SK-N-SH treated with all-trans-retinoic acid at 6 μM for 48 hours (cell line): ENCODE data around the gene EID3.

Experiments used
- ARNTL ChIP-seq: fragments of 450-650 bp; formaldehyde crosslinking; IDR thresholded peaks from 2 replicates; pipeline ENCODE4 v1.5.0; 2020; ENCODE audit warnings: low read depth, mild to moderate bottlenecking, moderate library complexity, borderline replicate concordance
- PATZ1 ChIP-seq: fragments of 250-450 bp; sonication (Bioruptor Pico); IDR thresholded peaks from 2 replicates; pipeline ENCODE4 v1.8.0; 2020; ENCODE audit warnings: mild to moderate bottlenecking, moderate library complexity, borderline replicate concordance
- TCF4 ChIP-seq: fragments of 250-450 bp; sonication (Bioruptor Pico); IDR thresholded peaks from 2 replicates; pipeline ENCODE4 v1.8.0; 2021; ENCODE audit warnings: mild to moderate bottlenecking, moderate library complexity, borderline replicate concordance
- TSHZ2 ChIP-seq: fragments of 250-450 bp; sonication (Bioruptor Pico); IDR thresholded peaks from 2 replicates; pipeline ENCODE4 v1.5.0; 2020; ENCODE audit warnings: mild to moderate bottlenecking, moderate library complexity
- ZFP3 ChIP-seq: fragments of 250-450 bp; sonication (Bioruptor Pico); IDR thresholded peaks from 2 replicates; pipeline ENCODE4 v1.5.0; 2020; ENCODE audit warnings: mild to moderate bottlenecking, moderate library complexity

DNA sequence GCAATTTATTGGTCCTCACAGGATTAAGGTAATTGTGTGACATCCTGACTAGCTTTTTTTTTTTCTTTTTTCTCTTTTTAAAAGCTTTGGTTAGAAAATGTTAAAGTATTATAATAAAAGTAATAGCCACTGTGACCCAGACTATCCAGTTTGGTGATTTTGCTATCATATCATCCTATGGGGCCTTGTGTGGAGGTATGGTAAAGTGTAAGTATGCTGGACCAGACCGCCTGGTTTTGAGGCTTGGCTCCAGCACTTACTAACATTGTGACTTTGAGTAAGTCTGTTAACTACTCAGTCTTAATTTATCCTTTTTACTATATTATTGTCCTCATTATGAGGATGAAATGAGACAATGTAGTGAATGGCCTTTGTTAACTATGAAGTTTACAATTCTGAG, 15.5 kb downstream of the EID3 start:
- TF ChIP-seq PATZ1 (CRISPR knock-in tag) (no peak), TCF4 (no peak), ARNTL (CRISPR knock-in tag) (no peak), ZFP3 (no peak), TSHZ2 (CRISPR knock-in tag) (no peak)
